ENCODE results near the gene MKI67.

GRCh38 chr10:128147064-128147463 lies 20.8 kb upstream of the MKI67 start:
- TF ChIP-seq ATF3 (IDR thresholded peaks at IDR 0.05; ENCODE audit: borderline replicate concordance, extremely low read depth, low read depth, low read length) = no peak
- TF ChIP-seq ELK1 (IDR thresholded peaks at IDR 0.05; ENCODE audit: low read depth, low read length) = no peak
- no peak for TF ChIP-seq HDAC2 (IDR thresholded peaks at IDR 0.05)
- TF ChIP-seq SMC3 (IDR thresholded peaks at IDR 0.05; ENCODE audit: borderline replicate concordance, low read length) = no peak
